ENCODE measurements around the gene GOLGA6L2. TPM values are rescaled to one million over a fixed set of nuclear protein-coding genes. Genes with fewer than 3 reads are reported as not detected.

The GOLGA6L2 gene
- total RNA-seq, 4 donors from 2014 or later: not detected

DNA sequence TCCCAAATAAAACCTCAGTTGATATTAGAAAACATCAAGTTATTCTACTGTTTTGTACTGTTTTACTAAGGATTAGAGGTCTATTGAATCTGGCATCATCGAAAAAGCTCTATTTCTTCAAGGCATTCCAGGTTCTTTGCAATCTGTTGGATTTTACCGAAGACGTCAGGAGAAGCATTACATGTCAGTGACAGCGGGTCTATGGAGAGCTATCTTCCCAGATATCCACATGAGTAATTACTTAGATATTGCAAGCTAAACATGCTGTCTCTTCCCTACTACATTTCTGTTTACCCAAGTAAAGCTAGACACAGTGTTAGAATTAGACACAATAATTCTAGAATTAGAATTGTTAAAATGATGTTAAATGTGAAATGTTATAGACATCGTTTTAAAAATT lies 10.8 kb upstream of the GOLGA6L2 start:
- Histone ChIP-seq H3K9me3 (no peaks in the 10 kb centered on the region), H3K27me3 (no peaks in the 10 kb centered on the region), H3K4me1 (no peaks in the 10 kb centered on the region), H3K27ac (no peak overlapping the region), H3K4me3 (no peak overlapping the region), H3K36me3 (no peaks in the 10 kb centered on the region)
- no peak for DNase-seq
- WGBS, 2 donors: 50 to 52% methylated on average over 5 of the region's 5 CpGs
- TF ChIP-seq POLR2A (IDR thresholded peaks at IDR 0.05): no peak
- TF ChIP-seq, protein P1, sequence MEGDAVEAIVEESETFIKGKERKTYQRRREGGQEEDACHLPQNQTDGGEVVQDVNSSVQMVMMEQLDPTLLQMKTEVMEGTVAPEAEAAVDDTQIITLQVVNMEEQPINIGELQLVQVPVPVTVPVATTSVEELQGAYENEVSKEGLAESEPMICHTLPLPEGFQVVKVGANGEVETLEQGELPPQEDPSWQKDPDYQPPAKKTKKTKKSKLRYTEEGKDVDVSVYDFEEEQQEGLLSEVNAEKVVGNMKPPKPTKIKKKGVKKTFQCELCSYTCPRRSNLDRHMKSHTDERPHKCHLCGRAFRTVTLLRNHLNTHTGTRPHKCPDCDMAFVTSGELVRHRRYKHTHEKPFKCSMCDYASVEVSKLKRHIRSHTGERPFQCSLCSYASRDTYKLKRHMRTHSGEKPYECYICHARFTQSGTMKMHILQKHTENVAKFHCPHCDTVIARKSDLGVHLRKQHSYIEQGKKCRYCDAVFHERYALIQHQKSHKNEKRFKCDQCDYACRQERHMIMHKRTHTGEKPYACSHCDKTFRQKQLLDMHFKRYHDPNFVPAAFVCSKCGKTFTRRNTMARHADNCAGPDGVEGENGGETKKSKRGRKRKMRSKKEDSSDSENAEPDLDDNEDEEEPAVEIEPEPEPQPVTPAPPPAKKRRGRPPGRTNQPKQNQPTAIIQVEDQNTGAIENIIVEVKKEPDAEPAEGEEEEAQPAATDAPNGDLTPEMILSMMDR (IDR thresholded peaks at IDR 0.05): no peak
- intact Hi-C loops (cut with DNase I): no loop called here

DNA sequence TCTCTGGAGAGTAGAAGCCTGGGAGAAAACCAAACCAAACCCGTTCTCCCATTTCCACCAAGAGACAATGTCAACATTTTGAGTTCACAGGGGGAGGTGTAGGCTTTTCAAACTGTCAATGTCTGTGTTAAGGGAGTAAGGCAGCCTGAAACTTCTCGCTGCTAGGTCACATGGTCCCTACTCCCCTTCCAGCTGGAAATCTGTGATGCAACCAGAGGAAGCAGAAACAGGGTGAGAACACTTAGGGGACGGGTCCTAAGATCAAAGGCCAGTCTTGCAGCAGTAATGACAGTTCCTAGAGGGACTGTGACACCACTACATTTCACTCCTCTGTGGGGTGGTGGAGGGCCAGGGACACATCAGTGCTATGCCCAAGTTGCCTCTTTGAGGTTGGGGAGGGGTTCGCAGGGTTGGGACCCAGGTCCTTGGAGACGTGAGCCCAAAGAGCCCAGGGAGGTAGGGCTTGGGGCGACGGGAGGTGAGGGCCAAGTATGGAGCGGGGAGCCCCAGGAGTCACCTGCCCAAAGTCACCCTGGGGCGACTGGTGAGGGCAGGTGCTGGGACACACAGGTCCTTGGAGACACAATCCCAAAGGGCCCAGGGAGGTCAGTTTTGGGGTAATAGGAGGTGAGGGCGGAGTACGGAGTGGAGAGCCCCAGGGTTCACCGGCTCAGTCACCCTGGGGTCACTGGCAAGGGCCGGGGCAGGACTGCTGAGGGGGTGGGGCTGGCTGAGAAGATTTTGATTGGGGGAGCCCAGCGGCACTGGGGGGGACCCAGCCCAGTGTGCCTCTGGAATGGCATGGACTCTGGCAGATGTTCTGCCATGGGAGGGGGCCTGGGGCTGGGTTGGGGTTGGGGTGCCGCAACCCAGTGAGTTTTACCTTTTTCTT lies 582 bp downstream of the GOLGA6L2 start:
- no peak for TF ChIP-seq POLR2A (IDR thresholded peaks at IDR 0.05)
- TF ChIP-seq, protein P1 (IDR thresholded peaks at IDR 0.05): no peak
- DNase-seq: no peak
- intact Hi-C loops (cut with DNase I): no loop called here
- Histone ChIP-seq H3K36me3 (no peaks in the 10 kb centered on the region), H3K4me3 (no peak overlapping the region), H3K9me3 (no peaks in the 10 kb centered on the region), H3K27ac (no peak overlapping the region), H3K4me1 (no peaks in the 10 kb centered on the region), H3K27me3 (peaks cover 0 to 4% (median 0%) of the 10 kb centered on the region in 4 donors)
- 61 to 83% methylated on average over 5 to 13 of the region's 15 CpGs for WGBS, 2 donors

DNA sequence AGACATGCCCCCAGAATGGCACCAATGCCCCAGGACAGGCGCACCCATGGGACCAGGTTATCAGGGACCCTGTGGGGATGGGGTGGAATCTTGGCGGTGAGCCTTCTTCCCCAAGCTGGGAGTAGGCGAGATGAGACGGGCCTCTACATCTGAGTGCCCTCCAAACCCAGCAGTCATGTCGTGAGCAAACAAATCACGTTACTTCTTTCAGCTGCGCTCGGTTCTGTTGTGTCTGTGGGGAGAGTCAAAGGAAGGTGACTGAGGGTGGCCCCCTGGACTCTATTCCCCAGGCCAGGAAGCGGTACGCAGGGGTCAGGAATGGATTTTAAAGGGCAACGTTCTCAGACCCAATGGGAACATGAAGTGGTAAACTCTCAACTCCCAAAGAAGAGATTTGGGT lies 2.8 kb downstream of the GOLGA6L2 start:
- no peaks in the 10 kb centered on the region for H3K4me1 ChIP-seq
- intact Hi-C loops (cut with DNase I): no loop called here
- peaks cover 0 to 4% (median 0%) of the 10 kb centered on the region in 4 donors for H3K27me3 ChIP-seq
- no peak for TF ChIP-seq POLR2A (IDR thresholded peaks at IDR 0.05)
- no peaks in the 10 kb centered on the region for H3K9me3 ChIP-seq
- no peak for DNase-seq
- 57 to 85% methylated on average over 1 to 3 of the region's 11 CpGs for WGBS, 2 donors
- no peaks in the 10 kb centered on the region for H3K36me3 ChIP-seq
- H3K27ac ChIP-seq: no peak overlapping the region
- H3K4me3 ChIP-seq: no peak overlapping the region

DNA sequence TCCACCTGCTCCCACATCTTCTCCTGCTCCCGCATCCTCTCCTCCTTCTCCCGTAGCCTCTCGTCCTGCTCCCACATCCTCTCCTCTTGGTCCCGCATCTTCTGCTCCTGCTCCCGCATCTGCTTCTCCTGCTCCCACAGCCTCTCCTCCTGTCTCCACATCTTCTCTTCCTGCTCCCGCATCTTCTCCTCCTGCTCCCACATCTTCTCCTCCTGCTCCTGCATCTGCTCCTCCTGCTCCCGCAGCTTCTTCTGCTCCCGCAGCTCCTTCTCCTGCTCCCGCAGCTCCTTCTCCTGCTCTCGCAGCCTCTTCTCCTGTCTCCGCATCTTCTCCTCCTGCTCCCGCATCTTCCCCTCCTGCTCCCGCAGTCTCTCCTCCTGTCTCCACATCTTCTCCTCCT lies 5.8 kb downstream of the GOLGA6L2 start:
- H3K27ac ChIP-seq: no peak overlapping the region
- H3K27me3 ChIP-seq: peaks cover 0 to 4% (median 0%) of the 10 kb centered on the region in 4 donors
- no peak for DNase-seq
- no peak overlapping the region for H3K4me3 ChIP-seq
- H3K36me3 ChIP-seq: no peaks in the 10 kb centered on the region
- intact Hi-C loops (cut with DNase I): no loop called here
- H3K4me1 ChIP-seq: no peaks in the 10 kb centered on the region
- TF ChIP-seq POLR2A (IDR thresholded peaks at IDR 0.05): no peak
- TF ChIP-seq, protein P1 (IDR thresholded peaks at IDR 0.05): no peak
- WGBS, 2 donors: 85% methylated on average over 13 of the region's 13 CpGs
- no peaks in the 10 kb centered on the region for H3K9me3 ChIP-seq

DNA sequence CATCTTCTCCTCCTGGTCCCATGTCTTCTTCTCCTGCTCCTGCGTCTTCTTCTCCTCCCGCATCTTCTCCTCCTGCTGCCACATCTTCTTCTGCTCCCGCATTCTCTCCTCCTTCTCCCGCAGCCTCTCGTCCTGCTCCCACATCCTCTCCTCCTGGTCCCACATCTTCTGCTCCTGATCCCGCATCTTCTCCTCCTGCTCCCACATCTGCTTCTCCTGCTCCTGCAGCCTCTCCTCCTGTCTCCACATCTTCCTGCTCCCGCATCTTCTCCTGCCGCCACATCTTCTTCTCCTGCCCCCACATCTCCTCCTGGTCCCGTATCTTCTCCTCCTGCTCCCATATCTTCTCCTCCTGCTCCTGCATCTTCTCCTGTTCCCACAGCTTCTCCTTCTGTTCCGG lies 6.4 kb downstream of the GOLGA6L2 start:
- Histone ChIP-seq H3K4me1 (no peaks in the 10 kb centered on the region), H3K27me3 (peaks cover 0 to 4% (median 0%) of the 10 kb centered on the region in 4 donors), H3K36me3 (no peaks in the 10 kb centered on the region), H3K4me3 (no peak overlapping the region), H3K9me3 (no peaks in the 10 kb centered on the region), H3K27ac (no peak overlapping the region)
- intact Hi-C loops (cut with DNase I): no loop called here
- TF ChIP-seq, protein P1 (IDR thresholded peaks at IDR 0.05): no peak
- no peak for TF ChIP-seq POLR2A (IDR thresholded peaks at IDR 0.05)
- 81 to 86% methylated on average over 10 of the region's 10 CpGs for WGBS, 2 donors
- no peak for DNase-seq

Data from esophagus squamous epithelium (tissue), 5 donors.